Measurements from ENCODE around the gene CRYBB1.

DNA sequence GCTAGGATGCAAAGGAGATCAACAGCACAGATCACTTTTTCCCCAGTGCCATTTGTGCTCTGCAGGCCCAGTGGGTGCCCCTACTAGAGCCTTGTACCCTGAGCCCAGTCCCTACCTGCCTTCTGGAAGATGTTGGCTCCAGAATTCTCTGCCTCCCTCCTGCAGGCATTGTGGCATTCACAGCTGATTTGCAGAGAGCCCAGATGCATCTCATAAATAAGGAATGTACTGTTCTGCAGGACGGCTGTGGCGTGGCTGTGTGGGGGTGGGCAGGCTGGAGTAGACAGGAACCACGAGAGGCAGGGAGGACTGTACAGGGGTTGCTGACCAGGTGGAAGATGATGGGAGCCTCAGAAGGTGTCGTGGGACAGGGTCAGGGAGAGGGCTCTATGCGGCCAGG lies 28.3 kb upstream of the CRYBB1 start:
- TF ChIP-seq EP300 (IDR thresholded peaks at IDR 0.05) (no peak), POLR2A (IDR thresholded peaks at IDR 0.05) (no peak)
- TF ChIP-seq, protein P1, sequence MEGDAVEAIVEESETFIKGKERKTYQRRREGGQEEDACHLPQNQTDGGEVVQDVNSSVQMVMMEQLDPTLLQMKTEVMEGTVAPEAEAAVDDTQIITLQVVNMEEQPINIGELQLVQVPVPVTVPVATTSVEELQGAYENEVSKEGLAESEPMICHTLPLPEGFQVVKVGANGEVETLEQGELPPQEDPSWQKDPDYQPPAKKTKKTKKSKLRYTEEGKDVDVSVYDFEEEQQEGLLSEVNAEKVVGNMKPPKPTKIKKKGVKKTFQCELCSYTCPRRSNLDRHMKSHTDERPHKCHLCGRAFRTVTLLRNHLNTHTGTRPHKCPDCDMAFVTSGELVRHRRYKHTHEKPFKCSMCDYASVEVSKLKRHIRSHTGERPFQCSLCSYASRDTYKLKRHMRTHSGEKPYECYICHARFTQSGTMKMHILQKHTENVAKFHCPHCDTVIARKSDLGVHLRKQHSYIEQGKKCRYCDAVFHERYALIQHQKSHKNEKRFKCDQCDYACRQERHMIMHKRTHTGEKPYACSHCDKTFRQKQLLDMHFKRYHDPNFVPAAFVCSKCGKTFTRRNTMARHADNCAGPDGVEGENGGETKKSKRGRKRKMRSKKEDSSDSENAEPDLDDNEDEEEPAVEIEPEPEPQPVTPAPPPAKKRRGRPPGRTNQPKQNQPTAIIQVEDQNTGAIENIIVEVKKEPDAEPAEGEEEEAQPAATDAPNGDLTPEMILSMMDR (IDR thresholded peaks at IDR 0.05) = no peak
